Myocyte (in vitro differentiated cells): ENCODE results near the gene RAB44. TPM values are rescaled to one million over a fixed set of nuclear protein-coding genes. Genes with fewer than 3 reads are reported as not detected.

ENCODE experiments used
- DNase-seq: peaks from one replicate; pipeline ENCODE4 v3.0.0-alpha.2; 2012; ENCODE audit warnings: low read depth
- total RNA-seq: library from RNA; depleted of rRNA; stranded (reverse); fragments of >200 nt; gene quantifications from 2 replicates; pipeline ENCODE4 v1.2.3, GENCODE V29; 2014

The RAB44 gene
- total RNA-seq, 1 donor from 2014 or later = not detected

- no peak for DNase-seq
Measured at GRCh38 chr6:36751833-36752186, 54.2 kb downstream of the RAB44 start.

DNA sequence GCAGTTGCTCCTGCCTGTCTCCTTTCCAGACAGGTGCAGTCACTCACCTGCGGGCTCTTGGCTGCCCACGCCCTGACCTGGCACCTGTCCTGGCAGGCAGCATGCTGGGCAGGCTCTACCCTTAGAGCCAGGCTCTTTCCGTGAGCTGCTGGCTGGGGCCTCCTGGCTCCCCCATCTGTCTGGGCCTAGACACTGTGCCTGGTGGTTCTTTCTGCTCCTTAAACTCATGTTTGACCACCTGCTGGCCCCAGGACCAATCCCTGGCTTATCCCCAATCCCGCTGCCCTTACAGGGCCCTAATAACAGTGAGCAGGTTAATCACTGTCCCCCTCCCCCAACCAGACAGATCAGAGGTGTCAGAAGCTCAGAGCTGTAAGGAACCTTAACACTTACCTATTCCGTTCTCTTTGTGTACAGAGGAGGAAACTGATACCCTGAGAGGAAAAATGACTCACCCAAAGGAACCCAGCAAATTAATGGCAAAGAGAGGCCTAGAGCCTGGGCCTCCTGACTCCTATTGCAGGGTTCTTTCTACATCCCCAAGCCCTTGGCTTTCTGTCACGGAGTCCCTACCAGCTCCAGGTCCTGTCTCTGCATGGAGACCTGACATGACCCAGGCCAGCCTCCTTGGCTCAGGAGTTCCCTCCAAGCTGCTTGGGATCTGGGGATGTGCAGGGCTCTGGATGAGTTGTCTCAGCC is 54.7 kb downstream of the RAB44 start:
- no peak for DNase-seq

DNA sequence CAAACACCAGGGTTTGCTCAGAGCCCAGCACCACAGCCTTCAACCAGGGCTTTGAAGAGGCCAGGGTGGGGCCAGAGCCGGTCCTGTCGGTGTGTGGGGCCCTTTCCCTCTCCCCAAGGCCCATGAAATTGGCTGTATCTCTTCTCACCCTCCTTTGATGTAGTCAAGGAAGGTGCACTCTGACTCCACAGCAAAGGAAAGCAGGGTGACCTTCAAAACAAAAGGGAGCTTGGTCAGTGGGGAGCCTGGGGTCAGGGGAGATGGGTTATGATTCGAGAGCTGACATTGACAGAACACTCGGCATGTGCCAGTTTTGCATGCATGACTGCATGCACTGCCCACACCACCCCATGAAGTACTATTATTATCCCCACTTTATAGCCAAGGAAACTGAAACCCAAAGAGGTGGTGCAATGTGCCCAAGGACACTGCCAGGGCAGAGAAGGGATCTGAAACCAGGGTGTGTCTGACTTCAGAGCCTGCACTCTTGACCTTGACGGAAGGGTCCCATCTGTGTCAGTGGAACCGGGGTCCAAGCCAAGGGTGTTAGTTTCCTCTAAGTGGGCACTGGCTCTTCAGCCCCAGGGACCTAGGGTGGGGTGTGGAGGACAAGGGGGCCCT is 55.4 kb downstream of the RAB44 start:
- DNase-seq = peak; percentile 35

GRCh38 chr6:36753671-36754405 is 56.2 kb downstream of the RAB44 start:
- no peak for DNase-seq

- no peak for DNase-seq
Measured at GRCh38 chr6:36754582-36755434, 57.2 kb downstream of the RAB44 start.

DNA sequence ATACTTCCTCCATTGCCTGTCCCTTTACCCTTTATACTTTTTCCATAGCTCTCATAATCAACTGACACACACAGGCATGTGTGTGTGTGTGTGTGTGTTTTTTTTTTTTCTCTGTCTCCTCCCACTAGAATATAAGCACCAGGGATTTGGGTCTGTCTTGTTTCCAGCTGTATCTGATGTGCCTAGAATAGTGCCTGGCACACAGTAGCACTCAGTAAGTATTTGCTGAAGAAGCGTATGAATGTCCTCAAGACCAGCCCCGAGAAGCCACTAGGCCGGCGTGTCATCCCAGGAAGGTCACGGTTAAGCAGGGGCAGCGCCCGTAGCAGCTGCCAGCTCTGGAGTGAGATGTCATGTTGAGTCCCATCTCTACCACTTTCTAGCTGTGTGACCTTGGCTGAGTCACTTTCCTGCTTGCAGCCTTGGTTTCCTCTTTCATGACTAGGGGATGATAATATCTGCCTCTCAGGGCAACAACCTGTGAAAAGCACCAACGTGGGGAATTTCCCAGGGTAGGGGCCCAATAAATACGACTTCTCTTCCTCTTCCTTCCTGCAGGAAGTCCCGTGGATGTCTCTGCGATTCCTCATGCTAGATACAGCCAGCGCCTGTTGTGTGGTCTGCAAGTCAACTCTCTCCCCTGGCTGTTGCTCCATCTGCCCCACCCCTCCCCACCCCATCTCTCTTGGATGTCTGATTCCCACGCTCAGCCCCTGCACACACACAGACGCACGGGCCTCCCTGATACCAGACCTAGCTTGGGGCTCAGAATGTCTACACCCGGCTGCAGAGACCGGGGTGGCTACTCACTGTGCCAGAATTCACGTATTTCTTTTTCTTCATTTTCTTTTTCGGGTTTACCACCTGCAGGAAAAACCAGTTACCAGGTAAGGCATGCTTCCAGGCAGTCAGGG is 58.1 kb downstream of the RAB44 start:
- DNase-seq = no peak

- no peak for DNase-seq
Measured at GRCh38 chr6:36756786-36757185, 59.2 kb downstream of the RAB44 start.

- no peak for DNase-seq
Measured at GRCh38 chr6:36757206-36757605, 59.6 kb downstream of the RAB44 start.

DNA sequence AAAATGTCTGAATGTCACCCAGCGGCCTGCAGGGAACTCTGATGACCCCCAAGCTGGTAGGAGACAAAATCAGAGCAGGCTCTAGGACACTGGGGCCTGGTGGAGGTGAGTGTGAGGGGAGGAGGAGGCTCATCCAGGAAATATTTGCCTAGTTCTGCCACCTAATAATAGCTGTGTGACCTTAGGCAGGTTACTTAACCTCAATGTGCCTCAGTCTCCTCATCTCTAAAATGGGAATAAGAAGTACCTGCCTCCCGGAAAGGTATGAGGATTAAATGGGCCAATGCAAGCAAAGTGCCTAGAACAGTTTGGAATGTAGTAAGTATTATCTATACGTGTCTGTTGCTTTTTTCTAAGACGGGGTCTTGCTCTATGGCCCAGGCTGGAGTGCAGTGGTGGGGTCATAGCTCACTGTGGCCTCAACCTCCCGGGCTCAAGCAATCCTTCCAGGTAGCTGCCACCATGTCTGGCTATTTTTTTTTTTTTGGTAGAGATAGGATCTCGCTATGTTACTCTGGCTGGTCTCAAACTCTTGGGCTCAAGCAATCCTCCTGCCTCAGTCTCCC is 60.4 kb downstream of the RAB44 start:
- DNase-seq = no peak

- DNase-seq = no peak
Measured at GRCh38 chr6:36758516-36759147, 61.0 kb downstream of the RAB44 start.

DNA sequence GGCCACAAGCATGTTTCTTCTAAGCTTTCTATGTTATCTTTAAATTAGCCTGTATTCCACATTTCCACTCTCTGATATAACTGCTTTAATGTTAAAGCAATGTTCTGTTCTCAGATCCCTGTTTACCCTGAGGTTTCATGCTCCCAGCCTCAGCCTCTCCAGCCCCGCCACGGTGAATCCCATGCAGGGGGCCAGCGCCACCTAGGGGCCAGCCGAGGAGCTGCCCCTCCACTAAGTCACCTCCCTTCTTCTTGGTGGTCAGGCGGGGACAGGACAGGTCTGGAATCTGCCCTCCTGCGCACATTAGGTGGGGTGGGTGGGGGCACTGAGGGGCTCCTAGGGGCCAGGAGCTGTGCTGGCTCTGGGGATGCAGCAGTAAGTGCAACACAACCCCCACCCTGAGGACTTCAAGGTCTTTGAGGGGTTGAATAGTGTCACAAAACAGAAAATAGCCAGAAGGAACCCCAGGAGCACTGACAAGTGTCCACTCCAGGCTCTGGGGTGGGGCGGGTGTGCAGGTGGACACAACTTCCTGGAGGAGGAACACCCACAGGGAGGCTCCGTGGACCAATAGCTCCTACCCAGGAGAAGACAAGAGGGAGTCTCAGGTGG is 61.6 kb downstream of the RAB44 start:
- DNase-seq = peak; percentile 70

DNA sequence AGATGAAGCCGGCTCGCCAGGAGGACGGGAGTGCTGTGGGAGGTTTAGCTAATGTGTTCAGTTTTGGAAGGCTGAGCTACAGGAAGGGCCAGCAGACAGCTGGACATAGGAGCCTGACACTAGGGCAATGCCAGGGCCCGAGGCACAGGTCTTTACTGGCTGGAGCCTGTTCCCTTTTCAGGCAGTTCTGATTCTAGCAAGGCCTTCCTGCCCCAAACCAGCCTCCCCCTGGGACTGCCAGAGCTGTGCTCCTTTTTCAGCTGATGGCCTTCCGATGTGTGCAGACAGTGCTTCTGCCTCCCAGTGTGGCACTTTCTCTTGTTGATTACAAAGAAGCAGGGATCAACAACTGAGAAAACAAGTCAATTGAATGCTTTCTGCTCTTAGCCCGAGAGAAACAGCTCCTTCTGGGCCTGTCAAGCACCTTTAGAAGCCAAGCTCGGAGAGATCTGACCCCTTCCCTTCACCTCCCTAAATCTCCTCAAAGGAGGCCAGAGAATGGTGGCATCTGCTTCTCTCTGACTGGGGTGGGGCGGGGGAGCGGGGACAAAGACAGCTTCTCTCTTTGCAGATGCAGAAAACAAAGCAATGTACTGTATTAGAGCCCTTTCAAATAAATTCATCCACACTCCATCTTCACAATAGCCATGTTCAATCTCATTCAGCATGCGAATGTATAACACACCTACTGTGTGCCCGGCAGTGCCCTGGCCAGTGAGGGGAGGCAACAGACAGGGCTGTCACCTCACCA is 63.2 kb downstream of the RAB44 start:
- no peak for DNase-seq

GRCh38 chr6:36762123-36762522 is 64.5 kb downstream of the RAB44 start:
- DNase-seq = no peak

DNA sequence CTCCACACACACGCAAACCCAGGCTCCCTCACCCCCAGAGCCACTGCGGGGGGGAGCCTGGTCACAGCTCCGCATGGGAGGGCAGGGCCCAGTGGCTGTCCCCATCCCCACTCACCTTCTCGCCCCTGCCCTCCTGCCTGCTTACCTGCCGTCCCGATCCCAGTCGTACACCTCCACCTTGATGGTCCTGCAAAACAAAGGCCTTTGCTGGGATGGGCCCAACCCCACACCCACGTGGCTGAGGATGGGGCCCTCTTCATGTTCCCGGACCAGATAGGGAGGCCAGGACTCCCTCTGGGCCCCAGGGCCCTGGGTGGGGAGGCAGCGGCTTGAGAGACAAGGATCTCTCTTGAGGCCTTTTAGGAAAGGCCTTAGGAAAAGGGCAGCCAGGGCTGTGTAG is 67.6 kb downstream of the RAB44 start:
- DNase-seq = no peak

- DNase-seq = peak; percentile 91
Measured at GRCh38 chr6:36765594-36766398, 68.2 kb downstream of the RAB44 start.

GRCh38 chr6:36766399-36766945 is 68.8 kb downstream of the RAB44 start:
- DNase-seq = no peak

- no peak for DNase-seq
Measured at GRCh38 chr6:36769183-36769675, 71.6 kb downstream of the RAB44 start.
